ENCODE data around the gene TMEM184B.

DNA sequence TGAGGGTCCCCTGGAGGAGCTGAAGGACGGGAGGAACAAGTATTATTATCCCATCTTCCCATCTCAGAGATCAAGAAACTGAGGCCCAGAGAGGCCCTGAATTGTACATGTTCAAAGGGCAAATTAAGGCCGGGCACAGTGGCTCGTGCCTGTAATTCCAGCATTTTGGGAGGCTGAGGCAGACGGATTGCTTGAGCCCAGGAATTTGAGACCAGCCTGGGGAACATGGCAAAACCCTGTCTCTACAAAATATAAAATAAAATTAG is 99.2 kb downstream of the TMEM184B start:
- TF ChIP-seq, protein P1, sequence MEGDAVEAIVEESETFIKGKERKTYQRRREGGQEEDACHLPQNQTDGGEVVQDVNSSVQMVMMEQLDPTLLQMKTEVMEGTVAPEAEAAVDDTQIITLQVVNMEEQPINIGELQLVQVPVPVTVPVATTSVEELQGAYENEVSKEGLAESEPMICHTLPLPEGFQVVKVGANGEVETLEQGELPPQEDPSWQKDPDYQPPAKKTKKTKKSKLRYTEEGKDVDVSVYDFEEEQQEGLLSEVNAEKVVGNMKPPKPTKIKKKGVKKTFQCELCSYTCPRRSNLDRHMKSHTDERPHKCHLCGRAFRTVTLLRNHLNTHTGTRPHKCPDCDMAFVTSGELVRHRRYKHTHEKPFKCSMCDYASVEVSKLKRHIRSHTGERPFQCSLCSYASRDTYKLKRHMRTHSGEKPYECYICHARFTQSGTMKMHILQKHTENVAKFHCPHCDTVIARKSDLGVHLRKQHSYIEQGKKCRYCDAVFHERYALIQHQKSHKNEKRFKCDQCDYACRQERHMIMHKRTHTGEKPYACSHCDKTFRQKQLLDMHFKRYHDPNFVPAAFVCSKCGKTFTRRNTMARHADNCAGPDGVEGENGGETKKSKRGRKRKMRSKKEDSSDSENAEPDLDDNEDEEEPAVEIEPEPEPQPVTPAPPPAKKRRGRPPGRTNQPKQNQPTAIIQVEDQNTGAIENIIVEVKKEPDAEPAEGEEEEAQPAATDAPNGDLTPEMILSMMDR (IDR thresholded peaks at IDR 0.05 in 8 of 11, conservative IDR thresholded peaks at IDR 0.05 in 3 of 11) = no peak
- TF ChIP-seq POLR2AphosphoS5 (IDR thresholded peaks at IDR 0.05) = no peak

Data from spleen (tissue), 7 donors.